Measurements from ENCODE around the gene WFS1.

WFS1 gene

GRCh38 chr4:6280365-6280996 lies 10.8 kb downstream of the WFS1 start:
- no peak for DNase-seq (ENCODE audit: low spot score)

- no peak for DNase-seq (ENCODE audit: low spot score)
These were observed 12.0 kb downstream of the WFS1 start for GRCh38 chr4:6281436-6282313.

GRCh38 chr4:6282314-6282771 lies 12.7 kb downstream of the WFS1 start:
- no peak for DNase-seq (ENCODE audit: low spot score)

GRCh38 chr4:6283282-6283681 lies 13.6 kb downstream of the WFS1 start:
- no peak for DNase-seq (ENCODE audit: low spot score)

GRCh38 chr4:6287017-6287788 lies 17.6 kb downstream of the WFS1 start:
- no peak for DNase-seq (ENCODE audit: low spot score)

GRCh38 chr4:6288342-6288741 lies 18.7 kb downstream of the WFS1 start:
- no peak for DNase-seq (ENCODE audit: low spot score)

GRCh38 chr4:6288871-6289270 lies 19.2 kb downstream of the WFS1 start:
- DNase-seq (ENCODE audit: low spot score), result no peak

GRCh38 chr4:6290256-6290655 lies 20.6 kb downstream of the WFS1 start:
- DNase-seq (ENCODE audit: low spot score), result no peak

- DNase-seq (ENCODE audit: low spot score), result no peak
These were observed 21.3 kb downstream of the WFS1 start for GRCh38 chr4:6290769-6291547.

GRCh38 chr4:6291784-6292297 lies 22.2 kb downstream of the WFS1 start:
- DNase-seq (ENCODE audit: low spot score), result no peak

GRCh38 chr4:6292376-6293096 lies 22.9 kb downstream of the WFS1 start:
- no peak for DNase-seq (ENCODE audit: low spot score)

GRCh38 chr4:6293097-6293445 lies 23.4 kb downstream of the WFS1 start:
- DNase-seq (ENCODE audit: low spot score), result no peak

- DNase-seq (ENCODE audit: low spot score), result no peak
These were observed 24.0 kb downstream of the WFS1 start for GRCh38 chr4:6293661-6294060.

- DNase-seq (ENCODE audit: low spot score), result no peak
These were observed 25.2 kb downstream of the WFS1 start for GRCh38 chr4:6294705-6295421.

GRCh38 chr4:6295495-6295894 lies 25.8 kb downstream of the WFS1 start:
- DNase-seq (ENCODE audit: low spot score), result no peak

GRCh38 chr4:6296026-6296425 lies 26.4 kb downstream of the WFS1 start:
- no peak for DNase-seq (ENCODE audit: low spot score)

- DNase-seq (ENCODE audit: low spot score), result no peak
These were observed 27.7 kb downstream of the WFS1 start for GRCh38 chr4:6297266-6297815.

GRCh38 chr4:6298035-6298434 lies 28.4 kb downstream of the WFS1 start:
- no peak for DNase-seq (ENCODE audit: low spot score)

- no peak for DNase-seq (ENCODE audit: low spot score)
These were observed 29.2 kb downstream of the WFS1 start for GRCh38 chr4:6298852-6299251.

- no peak for DNase-seq (ENCODE audit: low spot score)
These were observed 30.2 kb downstream of the WFS1 start for GRCh38 chr4:6299875-6300274.

Measured in CD4-positive, alpha-beta T cell treated with Interleukin-15 for 4 hours (primary cell).